ENCODE results near the gene RUFY4.
"Not testable (repeated sequence)": the region's sequence is repeated elsewhere in the genome, so short reads cannot be mapped to it uniquely, and the experiment has no call there.

Gene RUFY4

GRCh38 chr2:218082586-218083351 is 13.7 kb downstream of the RUFY4 start:
- in situ Hi-C loops (cut with MboI; ENCODE audit: low sequenced_read_pairs) = no loop called here

GRCh38 chr2:218083352-218083676 is 14.3 kb downstream of the RUFY4 start:
- in situ Hi-C loops (cut with MboI; ENCODE audit: low sequenced_read_pairs) = no loop called here

GRCh38 chr2:218086478-218086877 is 17.4 kb downstream of the RUFY4 start:
- in situ Hi-C loops (cut with MboI; ENCODE audit: low sequenced_read_pairs) = no loop called here

DNA sequence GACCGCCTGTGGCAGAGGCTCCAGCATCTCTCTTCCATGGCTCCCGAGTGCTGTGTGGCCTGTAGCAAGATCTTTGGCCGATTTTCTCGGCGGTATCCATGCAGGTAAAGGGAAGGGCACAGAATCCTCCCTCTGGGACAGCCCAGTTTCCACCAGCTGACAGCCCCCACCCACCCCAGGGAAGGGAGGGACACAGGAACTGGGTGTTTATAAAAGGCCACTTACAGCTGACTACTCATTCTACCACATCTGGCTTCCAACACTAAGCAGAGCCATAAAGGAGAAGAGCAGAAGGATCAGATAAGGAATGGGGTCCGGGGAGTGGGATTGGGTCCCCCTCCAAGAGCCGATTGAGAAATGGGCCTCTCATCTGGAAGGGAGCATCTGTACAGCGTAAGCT is 20.2 kb downstream of the RUFY4 start:
- in situ Hi-C loops (cut with MboI; ENCODE audit: low sequenced_read_pairs) = no loop called here

- in situ Hi-C loops (cut with MboI; ENCODE audit: low sequenced_read_pairs) = no loop called here
Observed at GRCh38 chr2:218091746-218092145, 22.7 kb downstream of the RUFY4 start.

GRCh38 chr2:218093879-218094278 is 24.8 kb downstream of the RUFY4 start:
- in situ Hi-C loops (cut with MboI; ENCODE audit: low sequenced_read_pairs) = no loop called here

- in situ Hi-C loops (cut with MboI; ENCODE audit: low sequenced_read_pairs) = no loop called here
Observed at GRCh38 chr2:218095853-218096252, 26.8 kb downstream of the RUFY4 start.

- in situ Hi-C loops (cut with MboI; ENCODE audit: low sequenced_read_pairs) = no loop called here
Observed at GRCh38 chr2:218097975-218098374, 28.9 kb downstream of the RUFY4 start.

DNA sequence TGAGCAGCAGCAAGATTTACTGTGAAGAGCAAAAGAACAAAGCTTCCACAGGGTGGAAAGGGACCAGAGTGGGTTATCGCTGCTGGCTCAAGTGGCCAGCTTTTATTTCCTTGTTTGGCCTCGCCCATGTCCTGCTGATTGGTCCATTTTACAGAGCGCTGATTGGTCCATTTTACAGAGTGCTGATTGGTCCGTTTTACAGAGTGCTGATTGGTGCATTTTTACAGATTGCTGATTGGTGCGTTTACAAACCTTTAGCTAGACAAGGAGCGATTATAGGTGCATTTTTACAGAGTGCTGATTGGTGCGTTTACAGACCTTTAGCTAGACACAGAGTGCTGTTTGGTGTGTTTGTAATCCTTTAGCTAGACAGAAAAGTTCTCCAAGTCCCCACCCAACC is 39.8 kb downstream of the RUFY4 start:
- in situ Hi-C loops (cut with MboI; ENCODE audit: low sequenced_read_pairs) = not testable (repeated sequence)

GRCh38 chr2:218121789-218122188 is 52.7 kb downstream of the RUFY4 start:
- in situ Hi-C loops (cut with MboI; ENCODE audit: low sequenced_read_pairs) = not testable (repeated sequence)

DNA sequence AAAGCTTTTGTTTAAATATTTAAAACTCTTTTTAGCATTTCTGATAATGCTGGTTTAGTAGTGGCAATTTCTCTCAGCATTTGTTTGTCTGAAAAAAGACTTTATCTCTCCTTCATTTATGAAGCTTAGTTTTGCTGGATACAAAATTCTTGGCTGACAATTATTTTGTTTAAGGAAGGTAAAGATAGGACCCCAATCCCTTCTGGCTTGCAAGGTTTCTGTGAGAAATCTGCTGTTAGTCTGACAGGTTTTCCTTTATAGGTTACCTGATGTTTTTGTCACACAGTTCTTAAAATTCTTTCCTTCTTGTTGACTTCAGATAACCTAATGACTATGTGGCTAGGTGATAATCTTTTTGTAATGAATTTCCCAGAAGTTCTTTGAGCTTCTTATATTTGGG is 53.2 kb downstream of the RUFY4 start:
- in situ Hi-C loops (cut with MboI; ENCODE audit: low sequenced_read_pairs) = not testable (repeated sequence)

GRCh38 chr2:218123986-218124385 is 54.9 kb downstream of the RUFY4 start:
- in situ Hi-C loops (cut with MboI; ENCODE audit: low sequenced_read_pairs) = no loop called here

- in situ Hi-C loops (cut with MboI; ENCODE audit: low sequenced_read_pairs) = no loop called here
Observed at GRCh38 chr2:218125095-218125494, 56.0 kb downstream of the RUFY4 start.

DNA sequence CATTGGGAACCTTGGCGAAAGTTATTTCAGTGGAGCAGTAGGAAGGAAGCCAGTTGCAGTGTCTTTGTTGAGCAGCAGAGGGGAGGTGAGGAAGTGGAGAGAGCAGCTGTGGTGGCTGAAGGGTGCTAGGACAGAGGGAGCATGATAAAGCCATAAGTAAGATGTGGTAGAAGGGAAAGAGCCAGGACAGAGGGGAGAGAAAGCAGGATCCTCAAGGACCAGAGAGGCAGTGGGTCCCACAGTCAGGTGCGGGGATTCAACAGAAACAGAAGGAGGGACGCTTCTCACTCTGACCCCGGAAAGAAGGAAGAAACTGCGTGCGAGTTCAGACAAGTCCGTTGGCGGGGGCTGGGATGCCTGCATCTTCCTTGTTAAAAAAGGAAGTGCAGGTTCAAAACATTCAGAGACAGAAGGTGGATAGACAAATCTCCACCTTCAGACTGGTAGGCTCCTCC is 56.6 kb downstream of the RUFY4 start, which contains the start of gene CXCR2:
Gene CXCR2 (plus strand): TSS at position 403 of the 455 bp plus-strand sequence. CDS start 8,774 bp downstream, outside the sequence.
- in situ Hi-C loops (cut with MboI; ENCODE audit: low sequenced_read_pairs) = no loop called here

- in situ Hi-C loops (cut with MboI; ENCODE audit: low sequenced_read_pairs) = no loop called here
Observed at GRCh38 chr2:218127929-218128455, 58.9 kb downstream of the RUFY4 start.

DNA sequence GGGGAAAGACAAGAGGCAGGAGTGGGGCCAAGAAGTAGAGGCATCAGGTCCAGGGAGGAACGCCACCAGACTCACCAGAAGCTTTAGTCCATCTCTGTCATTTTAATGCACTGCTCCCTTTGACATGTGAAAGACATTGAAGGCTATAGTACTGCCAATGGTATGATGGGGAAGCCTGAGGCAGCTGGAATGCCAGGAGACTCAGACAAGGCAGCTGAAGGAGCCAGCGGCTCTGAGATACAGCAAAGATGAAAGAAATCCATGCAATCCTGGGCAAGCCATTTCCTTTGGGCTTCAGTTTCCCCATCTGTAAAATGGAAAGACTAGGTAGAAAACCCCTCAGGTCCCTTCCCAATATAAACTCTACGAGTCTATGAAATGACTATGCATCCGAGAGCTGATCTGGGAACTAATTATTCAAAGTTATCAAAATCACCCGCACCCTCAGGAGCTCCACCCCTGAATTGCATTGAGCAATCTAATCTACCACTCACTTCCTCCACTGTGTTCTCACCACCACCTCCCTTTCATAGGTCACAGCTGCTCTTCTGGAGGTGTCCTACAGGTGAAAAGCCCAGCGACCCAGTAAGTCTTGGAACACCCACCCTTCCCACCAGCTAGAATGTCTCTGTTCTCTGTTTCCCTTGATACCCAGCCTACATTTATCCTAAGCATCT is 59.9 kb downstream of the RUFY4 start:
- in situ Hi-C loops (cut with MboI; ENCODE audit: low sequenced_read_pairs) = no loop called here

GRCh38 chr2:218129458-218130135 is 60.5 kb downstream of the RUFY4 start:
- in situ Hi-C loops (cut with MboI; ENCODE audit: low sequenced_read_pairs) = no loop called here

GRCh38 chr2:218130377-218130776 is 61.3 kb downstream of the RUFY4 start:
- in situ Hi-C loops (cut with MboI; ENCODE audit: low sequenced_read_pairs) = no loop called here

- in situ Hi-C loops (cut with MboI; ENCODE audit: low sequenced_read_pairs) = no loop called here
Observed at GRCh38 chr2:218130822-218131221, 61.8 kb downstream of the RUFY4 start.

- in situ Hi-C loops (cut with MboI; ENCODE audit: low sequenced_read_pairs) = no loop called here
Observed at GRCh38 chr2:218137514-218137913, 68.5 kb downstream of the RUFY4 start.

DNA sequence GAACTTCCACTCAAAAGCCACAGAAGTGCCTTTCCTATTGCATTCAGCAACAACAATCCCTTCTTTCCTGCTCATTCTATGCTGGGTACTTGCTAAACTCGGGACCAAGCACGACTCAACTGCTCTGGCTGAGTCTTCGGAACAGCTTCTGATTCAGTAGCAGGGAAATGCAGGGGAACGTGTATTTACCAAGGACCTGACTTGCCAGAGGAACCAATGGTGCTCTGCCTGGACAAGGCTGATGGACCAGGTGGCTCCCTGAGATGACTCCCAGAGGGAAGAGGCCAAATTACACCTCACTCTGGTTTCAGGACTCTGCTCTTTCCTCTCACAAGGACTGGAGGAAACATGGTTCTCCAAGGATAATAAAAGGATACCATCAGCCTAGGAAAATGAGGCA is 69.0 kb downstream of the RUFY4 start:
- in situ Hi-C loops (cut with MboI; ENCODE audit: low sequenced_read_pairs) = no loop called here

Data from HL-60/S4 (cell line).